ENCODE data around the gene TSSC4. TPM values are rescaled to one million over a fixed set of nuclear protein-coding genes. Genes with fewer than 3 reads are reported as not detected.
A peak's percentile ranks its signal among the peaks of the same experiment; 100 is the strongest.

Gene TSSC4
- total RNA-seq, 8 experiments from 2014 or later = 34.1 to 51.2 (median 42.6) TPM

GRCh38 chr11:2439820-2440219 lies 39.3 kb downstream of the TSSC4 start:
- no peak overlapping the region for H3K27ac ChIP-seq
- 0 to 100% (median 67%) methylated on average over 1 to 3 of the region's 3 CpGs; no CpG with 5 or more reads in 2 of the 10 experiments for WGBS, 10 experiments
- H3K4me1 ChIP-seq (replicated peaks in 1 of 2) = no peaks in the 10 kb centered on the region
- no peak for ATAC-seq (replicated peaks in 6 of 8)
- no peak overlapping the region for H3K4me3 ChIP-seq
- in situ Hi-C loops (cut with MboI; ENCODE audit: low pct_unique_long_range_greater_than_20kb in 2 of 9, low sequenced_read_pairs in 9 of 9, unreplicated experiment in 9 of 9) = loop anchor here in 3 of 9 experiments (10.0 to 25.0 kb wide), 4 partner anchors 75 to 447 kb away; partner anchors contain the start of gene CDKN1C (in 1 of the 3)

GRCh38 chr11:2440646-2441045 lies 40.1 kb downstream of the TSSC4 start:
- in situ Hi-C loops (cut with MboI; ENCODE audit: low pct_unique_long_range_greater_than_20kb in 2 of 9, low sequenced_read_pairs in 9 of 9, unreplicated experiment in 9 of 9) = loop anchor here in 2 of 9 experiments (25.0 kb wide), 2 partner anchors 253 to 447 kb away; partner anchors contain the start of gene CDKN1C (in 1 of the 2)
- Histone ChIP-seq H3K4me1 (replicated peaks in 1 of 2) (no peaks in the 10 kb centered on the region), H3K4me3 (no peak overlapping the region), H3K27ac (no peak overlapping the region)
- WGBS, 10 experiments = 17 to 87% (median 50%) methylated on average over 1 to 6 of the region's 8 CpGs; no CpG with 5 or more reads in 2 of the 10 experiments
- no peak for ATAC-seq (replicated peaks in 6 of 8)

- Histone ChIP-seq H3K27ac (no peak overlapping the region), H3K4me3 (no peak overlapping the region), H3K4me1 (replicated peaks in 1 of 2) (no peaks in the 10 kb centered on the region)
- WGBS, 10 experiments = 40 to 80% (median 60%) methylated on average over 1 of the region's 4 CpGs; no CpG with 5 or more reads in 7 of the 10 experiments
- ATAC-seq (replicated peaks in 6 of 8) = no peak
- in situ Hi-C loops (cut with MboI; ENCODE audit: low pct_unique_long_range_greater_than_20kb in 2 of 9, low sequenced_read_pairs in 9 of 9, unreplicated experiment in 9 of 9) = loop anchor here in 2 of 9 experiments (25.0 kb wide), 2 partner anchors 254 to 446 kb away; partner anchors contain the start of gene CDKN1C (in 1 of the 2)
Measured at GRCh38 chr11:2441171-2441570, 40.6 kb downstream of the TSSC4 start.

- in situ Hi-C loops (cut with MboI; ENCODE audit: low pct_unique_long_range_greater_than_20kb in 2 of 9, low sequenced_read_pairs in 9 of 9, unreplicated experiment in 9 of 9) = loop anchor here in 2 of 9 experiments (25.0 kb wide), 2 partner anchors 255 to 445 kb away; partner anchors contain the start of gene CDKN1C (in 1 of the 2)
- H3K27ac ChIP-seq = no peak overlapping the region
- H3K4me1 ChIP-seq (replicated peaks in 1 of 2) = no peaks in the 10 kb centered on the region
- no peak overlapping the region for H3K4me3 ChIP-seq
- no peak for ATAC-seq (replicated peaks in 6 of 8)
- 43 to 100% (median 93%) methylated on average over 1 to 2 of the region's 2 CpGs; no CpG with 5 or more reads in 1 of the 10 experiments for WGBS, 10 experiments
Measured at GRCh38 chr11:2442589-2442988, 42.0 kb downstream of the TSSC4 start.

- Histone ChIP-seq H3K4me1 (replicated peaks in 1 of 2) (no peaks in the 10 kb centered on the region), H3K27ac (no peak overlapping the region), H3K4me3 (no peak overlapping the region)
- no peak for ATAC-seq (replicated peaks in 6 of 8)
- in situ Hi-C loops (cut with MboI; ENCODE audit: low pct_unique_long_range_greater_than_20kb in 2 of 9, low sequenced_read_pairs in 9 of 9, unreplicated experiment in 9 of 9) = loop anchor here in 2 of 9 experiments (25.0 kb wide), 2 partner anchors 256 to 444 kb away; partner anchors contain the start of gene CDKN1C (in 1 of the 2)
- 0 to 73% (median 63%) methylated on average over 1 to 6 of the region's 11 CpGs; no CpG with 5 or more reads in 5 of the 10 experiments for WGBS, 10 experiments
Measured at GRCh38 chr11:2443406-2443805, 42.9 kb downstream of the TSSC4 start.

GRCh38 chr11:2443881-2444820 lies 43.6 kb downstream of the TSSC4 start, which contains the start of gene TRPM5:
TSS of gene TRPM5 (minus strand) at chr11:2444514. CDS start at chr11:2423036, 21,478 bp downstream.
- Histone ChIP-seq H3K4me3 (peak within 1 kb of the TSS in 4 of 5 donors; percentile 10 to 28 (median 24)), H3K4me1 (replicated peaks in 1 of 2) (no peaks in the 10 kb centered on the region), H3K27ac (no peak within 1 kb of the TSS)
- peak in 6 of 8 experiments; percentile 12 to 48 (median 33) for ATAC-seq (replicated peaks in 6 of 8)
- in situ Hi-C loops (cut with MboI; ENCODE audit: low pct_unique_long_range_greater_than_20kb in 2 of 9, low sequenced_read_pairs in 9 of 9, unreplicated experiment in 9 of 9) = loop anchor here in 2 of 9 experiments (25.0 kb wide), 2 partner anchors 257 to 443 kb away; partner anchors contain the start of gene CDKN1C (in 1 of the 2)
- WGBS, 10 experiments = no CpG with 5 or more reads among the region's 64 CpGs

GRCh38 chr11:2444821-2445745 lies 44.5 kb downstream of the TSSC4 start, which contains the start of gene KCNQ1:
TSS of gene KCNQ1 (plus strand) at chr11:2445008. CDS start at chr11:2445099, 91 bp downstream.
- peak; percentile 58 to 93 (median 78) for ATAC-seq (replicated peaks in 6 of 8)
- WGBS, 10 experiments = 0 to 17% (median 10%) methylated on average over 2 to 6 of the region's 116 CpGs; no CpG with 5 or more reads in 7 of the 10 experiments
- H3K4me1 ChIP-seq (replicated peaks in 1 of 2) = no peaks in the 10 kb centered on the region
- in situ Hi-C loops (cut with MboI; ENCODE audit: low pct_unique_long_range_greater_than_20kb in 2 of 9, low sequenced_read_pairs in 9 of 9, unreplicated experiment in 9 of 9) = loop anchor here in 2 of 9 experiments (25.0 kb wide), 2 partner anchors 258 to 442 kb away; partner anchors contain the start of gene CDKN1C (in 1 of the 2)
- H3K27ac ChIP-seq = no peak within 1 kb of the TSS
- peak within 1 kb of the TSS in 4 of 5 donors; percentile 10 to 28 (median 24) for H3K4me3 ChIP-seq

- Histone ChIP-seq H3K4me3 (no peak overlapping the region), H3K27ac (no peak overlapping the region), H3K4me1 (replicated peaks in 1 of 2) (no peaks in the 10 kb centered on the region)
- in situ Hi-C loops (cut with MboI; ENCODE audit: low pct_unique_long_range_greater_than_20kb in 2 of 9, low sequenced_read_pairs in 9 of 9, unreplicated experiment in 9 of 9) = loop anchor here in 2 of 9 experiments (25.0 kb wide), 2 partner anchors 259 to 441 kb away; partner anchors contain the start of gene CDKN1C (in 1 of the 2)
- no peak for ATAC-seq (replicated peaks in 6 of 8)
- WGBS, 10 experiments = 20 to 100% methylated on average over 1 of the region's 23 CpGs; no CpG with 5 or more reads in 8 of the 10 experiments
Measured at GRCh38 chr11:2445746-2446551, 45.4 kb downstream of the TSSC4 start.

- whole genome bisulfite sequencing, 10 experiments = 33 to 100% (median 63%) methylated on average over 1 to 7 of the region's 15 CpGs; no CpG with 5 or more reads in 4 of the 10 experiments
- H3K4me3 ChIP-seq = no peak overlapping the region
- no peak overlapping the region for H3K27ac ChIP-seq
- in situ Hi-C loops (cut with MboI; ENCODE audit: low pct_unique_long_range_greater_than_20kb in 2 of 9, low sequenced_read_pairs in 9 of 9, unreplicated experiment in 9 of 9) = loop anchor here in 2 of 9 experiments (25.0 kb wide), 2 partner anchors 259 to 441 kb away; partner anchors contain the start of gene CDKN1C (in 1 of the 2)
- no peaks in the 10 kb centered on the region for H3K4me1 ChIP-seq (replicated peaks in 1 of 2)
- ATAC-seq (replicated peaks in 6 of 8) = no peak
Measured at GRCh38 chr11:2446590-2447252, 46.2 kb downstream of the TSSC4 start.

- in situ Hi-C loops (cut with MboI; ENCODE audit: low pct_unique_long_range_greater_than_20kb in 2 of 9, low sequenced_read_pairs in 9 of 9, unreplicated experiment in 9 of 9) = loop anchor here in 2 of 9 experiments (25.0 kb wide), 2 partner anchors 260 to 440 kb away; partner anchors contain the start of gene CDKN1C (in 1 of the 2)
- H3K4me3 ChIP-seq = no peak overlapping the region
- ATAC-seq (replicated peaks in 6 of 8) = no peak
- 45 to 100% (median 80%) methylated on average over 1 to 8 of the region's 12 CpGs; no CpG with 5 or more reads in 5 of the 10 experiments for WGBS, 10 experiments
- H3K27ac ChIP-seq = no peak overlapping the region
- H3K4me1 ChIP-seq (replicated peaks in 1 of 2) = no peaks in the 10 kb centered on the region
Measured at GRCh38 chr11:2447253-2447950, 46.9 kb downstream of the TSSC4 start.
